Keratinocyte (primary cell): ENCODE measurements around the gene SNAI3. TPM values are rescaled to one million over a fixed set of nuclear protein-coding genes. Genes with fewer than 3 reads are reported as not detected.
A peak's percentile ranks its signal among the peaks of the same experiment; 100 is the strongest.

Experiments
- DNase-seq: peaks from one replicate; pipeline ENCODE4 v3.0.0-alpha.2; 2011; ENCODE audit warnings: low read depth, missing footprints, low spot score
- FAIRE-seq: peaks from 2 replicates; lab custom pipeline; 2011; peaks lifted over from hg19 to GRCh38; lab: Jason Lieb, UNC
- H2AFZ ChIP-seq: 2 replicates; pipeline ENCODE4 v1.6.0; 2012; ENCODE audit warnings: low read length, control low read depth, inconsistent platforms; ENCODE audit not compliant: control insufficient read depth
- H3K27ac ChIP-seq: 2 replicates; pipeline ENCODE4 v1.5.1; 2011; ENCODE audit warnings: low read length; ENCODE audit not compliant: control insufficient read depth, insufficient read depth
- H3K27me3 ChIP-seq: 3 replicates; pipeline ENCODE4 v1.6.0; 2011; ENCODE audit warnings: low read length; ENCODE audit not compliant: control insufficient read depth, insufficient read depth; ENCODE audit errors: extremely low read depth
- H3K36me3 ChIP-seq, 2 experiments: 2 replicates in 1 of 2; 3 replicates in 1 of 2; pipeline ENCODE4 v1.5.1; 2011; ENCODE audit warnings: low read length in 2 of 2, mild to moderate bottlenecking in 1 of 2; ENCODE audit not compliant: control insufficient read depth in 2 of 2, insufficient read depth in 2 of 2; ENCODE audit errors: extremely low read depth in 1 of 2
- H3K4me1 ChIP-seq: 3 replicates; pipeline ENCODE4 v1.5.1; 2011; ENCODE audit warnings: low read length; ENCODE audit not compliant: control insufficient read depth, insufficient read depth; ENCODE audit errors: extremely low read depth
- H3K4me2 ChIP-seq: 3 replicates; pipeline ENCODE4 v1.6.0; 2011; ENCODE audit warnings: low read depth, low read length; ENCODE audit not compliant: control insufficient read depth, insufficient read depth; ENCODE audit errors: extremely low read depth
- H3K4me3 ChIP-seq, 3 experiments: fragments of 200-600 bp in 1 of 3; sonication (generic) in 1 of 3; 2 replicates in 2 of 3; 3 replicates in 1 of 3; pipeline ENCODE4 v1.5.1; 2011 to 2016; ENCODE audit warnings: low read length in 3 of 3, mild to moderate bottlenecking in 3 of 3, control low read depth in 2 of 3, inconsistent platforms in 1 of 3, low read depth in 1 of 3, mixed read lengths in 1 of 3, mixed run types in 1 of 3, moderate library complexity in 1 of 3; ENCODE audit not compliant: control insufficient read depth in 2 of 3, insufficient read depth in 2 of 3; ENCODE audit errors: extremely low read depth in 1 of 3
- H3K79me2 ChIP-seq: 2 replicates; pipeline ENCODE4 v1.6.0; 2012; ENCODE audit warnings: low read length; ENCODE audit not compliant: control insufficient read depth, insufficient read depth
- H3K9ac ChIP-seq: 3 replicates; pipeline ENCODE4 v1.6.0; 2011; ENCODE audit warnings: low read length; ENCODE audit not compliant: control insufficient read depth, insufficient read depth; ENCODE audit errors: extremely low read depth
- H3K9me1 ChIP-seq: 3 replicates; pipeline ENCODE4 v1.6.0; 2011; ENCODE audit warnings: low read length; ENCODE audit not compliant: control insufficient read depth, insufficient read depth; ENCODE audit errors: extremely low read depth
- H3K9me3 ChIP-seq: 2 replicates; pipeline ENCODE4 v1.5.1; 2012; ENCODE audit warnings: low read depth, low read length; ENCODE audit not compliant: control insufficient read depth
- H4K20me1 ChIP-seq: 3 replicates; pipeline ENCODE4 v1.6.0; 2011; ENCODE audit warnings: low read length; ENCODE audit not compliant: control insufficient read depth, insufficient read depth; ENCODE audit errors: extremely low read depth
- CTCF ChIP-seq, 3 experiments: IDR thresholded peaks in 1 of 3; conservative IDR thresholded peaks in 1 of 3; optimal IDR thresholded peaks in 1 of 3; 2 replicates in 2 of 3; 3 replicates in 1 of 3; pipeline versions ENCODE3 to v1.5.1; 2011; ENCODE audit warnings: low read length in 3 of 3, mild to moderate bottlenecking in 3 of 3, moderate library complexity in 2 of 3, control low read depth in 1 of 3, inconsistent platforms in 1 of 3; ENCODE audit not compliant: insufficient read depth in 2 of 3; ENCODE audit errors: extremely low read depth in 1 of 3
- EZH2 ChIP-seq: IDR thresholded peaks from one replicate; pipeline ENCODE4 v1.6.1; 2012; ENCODE audit warnings: inconsistent platforms, mild to moderate bottlenecking, low read length, moderate library complexity
- dilution Hi-C: fragments of 300-500 bp; cut with MboI; formaldehyde crosslinking; loops from one replicate; pipeline ENCODE4 v1.7.0; 2020; ENCODE audit warnings: low sequenced_read_pairs; ENCODE audit not compliant: extremely low pct_ligation_motif_present
- polyA plus RNA-seq, 5 experiments: library from polyadenylated mRNA; depleted of rRNA in 3 of 5; stranded (reverse) in 3 of 5; stranded (forward) in 1 of 5; unstranded in 1 of 5; fragments of >200 nt; gene quantifications; 1 replicate in 1 of 5; 2 replicates in 3 of 5; 3 replicates in 1 of 5; pipeline versions ENCODE4 v1.2.1 to v1.2.3, GENCODE V29; 2011 to 2012; ENCODE audit warnings: missing spikeins in 2 of 5, low read depth in 1 of 5, low replicate concordance in 1 of 5

Gene SNAI3
- polyA plus RNA-seq, 1 donor (not counting 4 experiments of a cell fraction or from before 2014, with no cell fraction given): not detected

GRCh38 chr16:88633684-88634140 lies 52.6 kb downstream of the SNAI3 start:
- Histone ChIP-seq H3K4me2 (peak overlapping the region; percentile 71), H3K4me3 (no peak overlapping the region), H3K9me1 (no peaks in the 10 kb centered on the region), H4K20me1 (peaks cover 2% of the 10 kb centered on the region), H3K4me1 (peaks cover 18% of the 10 kb centered on the region), H3K27me3 (peaks cover 31% of the 10 kb centered on the region), H3K9ac (no peak overlapping the region), H3K27ac (no peak overlapping the region), H3K9me3 (no peaks in the 10 kb centered on the region), H2AFZ (no peak overlapping the region), H3K36me3 (peaks cover 2 to 14% of the 10 kb centered on the region in 2 experiments), H3K79me2 (no peaks in the 10 kb centered on the region)
- DNase-seq (no peak), FAIRE-seq (no peak)
- dilution Hi-C loops: no loop called here
- TF ChIP-seq CTCF (optimal IDR thresholded peaks at IDR 0.05 in 1 of 3, IDR thresholded peaks at IDR 0.05 in 1 of 3, conservative IDR thresholded peaks at IDR 0.05 in 1 of 3; ENCODE audit: extremely low read depth in 1 of 3, insufficient read depth in 2 of 3, low read length in 3 of 3) (peak; percentile 26 to 68 (median 36)), EZH2 (no peak)

GRCh38 chr16:88632587-88632930 lies 53.7 kb downstream of the SNAI3 start:
- TF ChIP-seq EZH2 (no peak), CTCF (optimal IDR thresholded peaks at IDR 0.05 in 1 of 3, IDR thresholded peaks at IDR 0.05 in 1 of 3, conservative IDR thresholded peaks at IDR 0.05 in 1 of 3; ENCODE audit: extremely low read depth in 1 of 3, insufficient read depth in 2 of 3, low read length in 3 of 3) (no peak)
- H3K9me1 ChIP-seq: no peaks in the 10 kb centered on the region
- H3K4me1 ChIP-seq: peaks cover 11% of the 10 kb centered on the region
- peaks cover 13 to 23% of the 10 kb centered on the region in 2 experiments for H3K36me3 ChIP-seq
- peaks cover 21% of the 10 kb centered on the region for H3K27me3 ChIP-seq
- DNase-seq (no peak), FAIRE-seq (no peak)
- H3K9me3 ChIP-seq: no peaks in the 10 kb centered on the region
- no peak overlapping the region for H3K4me2 ChIP-seq
- no peak overlapping the region for H3K4me3 ChIP-seq
- no peaks in the 10 kb centered on the region for H4K20me1 ChIP-seq
- no peaks in the 10 kb centered on the region for H3K79me2 ChIP-seq
- dilution Hi-C loops: no loop called here
- no peak overlapping the region for H3K27ac ChIP-seq
- H2AFZ ChIP-seq: no peak overlapping the region
- no peak overlapping the region for H3K9ac ChIP-seq
